Measurements from ENCODE around the gene PPM1K.

Gene PPM1K

DNA sequence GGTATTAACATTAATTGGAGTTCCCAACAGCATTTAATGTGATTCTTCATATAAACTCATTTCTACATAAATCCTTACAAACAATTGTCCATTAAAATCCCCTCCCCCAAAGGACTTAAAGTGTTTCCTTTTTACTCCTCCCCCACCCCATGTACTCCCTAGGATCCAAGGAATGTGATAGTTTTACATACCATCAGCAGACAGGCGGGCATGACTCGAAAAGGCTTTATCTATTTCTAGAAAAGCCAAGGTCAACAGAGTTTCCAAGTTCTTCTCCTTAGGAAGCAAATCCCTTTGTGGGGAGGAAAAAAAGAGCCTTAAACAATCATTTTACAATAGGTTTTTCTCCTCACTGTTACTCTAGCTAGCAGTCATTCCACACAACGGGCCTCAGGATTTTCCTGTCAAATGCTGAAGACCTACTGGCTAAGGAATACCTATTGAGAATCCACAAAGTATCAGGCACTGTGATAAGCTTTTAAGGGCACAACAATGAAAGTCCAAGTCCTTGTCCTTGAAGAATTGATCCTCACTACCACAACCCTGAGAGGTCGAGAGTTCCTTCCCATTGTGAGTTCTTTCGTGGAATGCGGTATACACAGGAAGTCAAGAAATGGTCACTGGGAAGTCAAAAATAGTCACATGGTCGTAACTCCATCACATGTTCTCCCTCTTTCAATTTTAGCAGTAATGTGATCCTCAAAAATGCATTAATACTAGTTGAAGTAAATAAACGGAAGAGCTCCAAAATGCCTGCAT lies 7.2 kb downstream of the PPM1K start:
- no peak for DNase-seq (ENCODE audit: low read depth)
- H3K4me3 ChIP-seq (ENCODE audit: low read length), result no peak overlapping the region
- TF ChIP-seq, protein P1, sequence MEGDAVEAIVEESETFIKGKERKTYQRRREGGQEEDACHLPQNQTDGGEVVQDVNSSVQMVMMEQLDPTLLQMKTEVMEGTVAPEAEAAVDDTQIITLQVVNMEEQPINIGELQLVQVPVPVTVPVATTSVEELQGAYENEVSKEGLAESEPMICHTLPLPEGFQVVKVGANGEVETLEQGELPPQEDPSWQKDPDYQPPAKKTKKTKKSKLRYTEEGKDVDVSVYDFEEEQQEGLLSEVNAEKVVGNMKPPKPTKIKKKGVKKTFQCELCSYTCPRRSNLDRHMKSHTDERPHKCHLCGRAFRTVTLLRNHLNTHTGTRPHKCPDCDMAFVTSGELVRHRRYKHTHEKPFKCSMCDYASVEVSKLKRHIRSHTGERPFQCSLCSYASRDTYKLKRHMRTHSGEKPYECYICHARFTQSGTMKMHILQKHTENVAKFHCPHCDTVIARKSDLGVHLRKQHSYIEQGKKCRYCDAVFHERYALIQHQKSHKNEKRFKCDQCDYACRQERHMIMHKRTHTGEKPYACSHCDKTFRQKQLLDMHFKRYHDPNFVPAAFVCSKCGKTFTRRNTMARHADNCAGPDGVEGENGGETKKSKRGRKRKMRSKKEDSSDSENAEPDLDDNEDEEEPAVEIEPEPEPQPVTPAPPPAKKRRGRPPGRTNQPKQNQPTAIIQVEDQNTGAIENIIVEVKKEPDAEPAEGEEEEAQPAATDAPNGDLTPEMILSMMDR (conservative IDR thresholded peaks at IDR 0.05; ENCODE audit: low read length), result no peak

DNA sequence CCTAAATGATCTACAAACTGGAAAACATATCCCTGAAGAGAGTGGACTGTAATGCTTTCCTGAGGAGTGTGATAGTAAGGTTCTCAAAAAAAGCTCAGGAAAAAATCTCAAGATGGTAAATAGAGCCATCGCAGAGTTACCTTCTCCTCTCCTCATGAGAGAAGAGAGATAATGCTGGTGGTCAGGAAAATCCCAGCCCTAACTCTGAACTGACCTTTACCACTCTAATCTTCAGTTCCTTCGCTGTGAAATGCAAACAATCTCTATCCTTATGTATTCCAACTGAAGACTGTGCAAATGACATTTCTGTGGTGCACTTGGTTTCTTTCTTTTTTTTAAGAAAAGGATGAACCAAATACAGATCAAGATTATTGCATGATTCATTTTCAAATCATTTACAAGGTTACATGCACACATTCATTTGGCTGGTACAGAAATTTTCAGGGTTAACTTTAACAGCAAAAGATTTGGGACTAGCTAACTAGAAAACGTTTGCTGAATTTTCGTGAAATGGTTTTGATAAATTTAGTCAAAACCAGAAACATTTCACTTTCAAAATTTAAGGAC lies 8.3 kb downstream of the PPM1K start:
- peak; percentile 2 for DNase-seq (ENCODE audit: low read depth)
- no peak overlapping the region for H3K4me3 ChIP-seq (ENCODE audit: low read length)
- TF ChIP-seq, protein P1 (conservative IDR thresholded peaks at IDR 0.05; ENCODE audit: low read length), result no peak

DNA sequence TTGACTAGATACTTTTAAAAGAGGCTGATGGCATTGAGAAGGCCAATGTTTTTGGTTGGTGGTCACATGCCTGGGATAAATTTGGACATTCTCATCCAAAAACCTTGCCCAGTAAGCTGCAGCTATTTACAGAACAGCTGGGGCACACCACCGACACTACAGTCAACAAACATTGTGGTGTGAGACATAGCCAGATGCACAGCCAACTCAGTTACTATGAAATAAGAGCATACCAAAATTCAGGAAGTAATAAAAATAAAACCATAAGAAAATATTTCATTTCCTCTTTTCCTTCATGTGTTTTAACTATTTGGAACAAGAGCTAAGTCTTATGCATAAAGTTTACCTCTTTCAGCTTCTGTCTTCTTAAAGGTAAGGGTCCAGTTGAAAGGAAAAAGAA lies 8.8 kb downstream of the PPM1K start:
- no peak overlapping the region for H3K4me3 ChIP-seq (ENCODE audit: low read length)
- DNase-seq (ENCODE audit: low read depth), result peak; percentile 74
- TF ChIP-seq, protein P1 (conservative IDR thresholded peaks at IDR 0.05; ENCODE audit: low read length), result no peak

DNA sequence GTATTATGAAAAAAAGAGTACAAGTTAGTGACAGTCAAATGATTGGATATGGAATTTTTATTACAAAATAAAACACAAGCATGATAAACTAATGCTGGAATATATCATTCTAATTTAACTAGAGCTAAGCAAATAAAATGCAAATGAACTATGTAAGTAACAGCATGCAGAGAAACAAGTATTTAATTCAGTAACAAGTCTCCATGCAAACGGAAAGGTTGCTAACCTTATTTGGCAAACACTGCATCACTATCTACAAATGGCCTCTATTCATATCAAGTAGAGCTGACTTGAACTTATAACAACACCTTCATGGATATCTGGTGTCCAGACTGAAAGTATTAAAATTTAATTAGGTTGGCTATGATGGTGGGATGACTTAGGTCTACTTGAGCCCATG lies 15.4 kb downstream of the PPM1K start:
- H3K4me3 ChIP-seq (ENCODE audit: low read length), result no peak overlapping the region
- TF ChIP-seq, protein P1 (conservative IDR thresholded peaks at IDR 0.05; ENCODE audit: low read length), result no peak
- no peak for DNase-seq (ENCODE audit: low read depth)

DNA sequence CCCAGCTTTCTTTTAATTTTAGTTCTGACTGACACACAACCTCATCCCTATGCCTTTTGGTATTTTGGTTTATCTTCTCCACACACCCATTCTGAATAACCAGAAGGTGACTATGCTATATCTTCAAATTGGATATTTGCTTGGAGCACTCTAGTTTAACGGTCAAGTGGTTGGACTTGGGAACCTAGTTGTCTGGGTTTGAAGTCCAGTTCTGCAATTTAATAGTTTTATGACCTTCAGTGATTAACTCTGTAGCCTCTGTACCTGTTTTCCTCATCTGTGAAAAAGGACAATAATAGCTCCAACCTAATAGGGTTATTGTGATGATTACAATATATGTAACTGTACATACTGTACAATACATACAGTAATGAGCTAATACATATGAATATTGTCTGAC lies 20.0 kb downstream of the PPM1K start:
- no peak for DNase-seq (ENCODE audit: low read depth)

DNA sequence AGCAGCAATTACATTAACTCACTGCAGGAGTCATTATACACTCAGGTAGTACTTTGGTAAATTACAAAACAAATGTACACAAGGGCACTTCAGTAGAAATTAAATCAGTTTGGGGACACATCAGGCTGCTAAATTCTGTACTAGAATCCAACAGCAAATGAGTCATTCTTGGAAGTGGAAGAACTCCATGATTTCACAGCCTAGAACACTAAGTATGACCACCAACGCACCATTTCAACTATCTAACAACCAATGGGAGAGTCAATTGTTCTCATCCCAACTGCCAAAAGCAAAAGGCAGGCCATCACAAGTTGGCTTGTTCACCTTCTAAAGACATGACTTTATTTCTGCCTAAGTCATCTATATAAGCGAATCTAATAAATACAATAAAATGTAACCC lies 26.6 kb downstream of the PPM1K start:
- H3K4me3 ChIP-seq (ENCODE audit: low read length), result no peak overlapping the region
- DNase-seq (ENCODE audit: low read depth), result no peak
- TF ChIP-seq, protein P1 (conservative IDR thresholded peaks at IDR 0.05; ENCODE audit: low read length), result no peak

More for the DNA sequence above, 20.0 kb downstream of the PPM1K start:
- no peak overlapping the region for H3K4me3 ChIP-seq (ENCODE audit: low read length)
- TF ChIP-seq, protein P1 (conservative IDR thresholded peaks at IDR 0.05; ENCODE audit: low read length), result no peak

DNA sequence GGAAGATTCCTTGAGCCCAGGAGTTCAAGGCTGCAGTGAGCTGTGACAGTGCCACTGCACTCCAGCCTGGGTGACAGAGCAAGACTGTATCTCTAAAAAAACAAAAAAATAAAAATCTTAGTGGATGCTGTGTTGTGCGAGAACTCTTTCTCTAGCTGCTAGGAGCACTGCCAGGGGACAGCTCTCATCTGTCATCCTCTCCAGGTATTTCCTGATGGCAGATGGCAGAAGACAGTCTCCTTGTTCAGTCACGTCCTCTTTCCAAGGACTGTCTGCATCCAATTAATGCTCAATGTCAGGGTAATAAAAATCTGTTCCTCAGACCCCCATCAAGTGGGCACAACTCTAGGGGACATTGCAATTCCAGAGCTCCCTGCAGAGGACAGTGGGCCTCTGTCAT lies 29.2 kb downstream of the PPM1K start:
- TF ChIP-seq, protein P1 (conservative IDR thresholded peaks at IDR 0.05; ENCODE audit: low read length), result no peak
- DNase-seq (ENCODE audit: low read depth), result no peak
- no peak overlapping the region for H3K4me3 ChIP-seq (ENCODE audit: low read length)
